ENCODE results near the gene CHRNA9. TPM values are rescaled to one million over a fixed set of nuclear protein-coding genes. Genes with fewer than 3 reads are reported as not detected.
"Not testable (repeated sequence)": the region's sequence is repeated elsewhere in the genome, so short reads cannot be mapped to it uniquely, and the experiment has no call there.

The CHRNA9 gene
- total RNA-seq, 4 donors from 2014 or later: 0.11 TPM; not detected in 3

- no peak for DNase-seq
- Histone ChIP-seq H3K27me3 (no peaks in the 10 kb centered on the region), H3K9me3 (no peaks in the 10 kb centered on the region), H3K27ac (no peak overlapping the region), H3K4me1 (no peaks in the 10 kb centered on the region), H3K36me3 (no peaks in the 10 kb centered on the region), H3K4me3 (replicated peaks in 1 of 3) (no peak overlapping the region)
- TF ChIP-seq CTCF (IDR thresholded peaks at IDR 0.05) (no peak), POLR2A (IDR thresholded peaks at IDR 0.05) (no peak)
- WGBS, 2 donors: 73 to 75% methylated on average over 2 of the region's 2 CpGs
- intact Hi-C loops (cut with DNase I): no loop called here
Observed at GRCh38 chr4:40292313-40292759, 42.8 kb upstream of the CHRNA9 start.

GRCh38 chr4:40294339-40294738 lies 40.8 kb upstream of the CHRNA9 start:
- 81 to 89% methylated on average over 1 of the region's 1 CpG for WGBS, 2 donors
- Histone ChIP-seq H3K4me3 (replicated peaks in 1 of 3) (no peak overlapping the region), H3K9me3 (no peaks in the 10 kb centered on the region), H3K27ac (no peak overlapping the region), H3K27me3 (no peaks in the 10 kb centered on the region), H3K36me3 (no peaks in the 10 kb centered on the region), H3K4me1 (no peaks in the 10 kb centered on the region)
- no peak for DNase-seq
- intact Hi-C loops (cut with DNase I): no loop called here
- TF ChIP-seq POLR2A (IDR thresholded peaks at IDR 0.05) (no peak), CTCF (IDR thresholded peaks at IDR 0.05) (no peak)

GRCh38 chr4:40295030-40295429 lies 40.1 kb upstream of the CHRNA9 start:
- H3K4me1 ChIP-seq; H3K27ac ChIP-seq; H3K36me3 ChIP-seq; intact Hi-C loops (cut with DNase I); H3K4me3 ChIP-seq (replicated peaks in 1 of 3); DNase-seq; H3K9me3 ChIP-seq; H3K27me3 ChIP-seq: not testable (repeated sequence)

- no peak for DNase-seq
- Histone ChIP-seq H3K4me3 (replicated peaks in 1 of 3) (no peak overlapping the region), H3K27me3 (no peaks in the 10 kb centered on the region), H3K4me1 (no peaks in the 10 kb centered on the region), H3K36me3 (no peaks in the 10 kb centered on the region), H3K27ac (no peak overlapping the region), H3K9me3 (no peaks in the 10 kb centered on the region)
- no peak for TF ChIP-seq POLR2A (IDR thresholded peaks at IDR 0.05)
- no peak for TF ChIP-seq CTCF (IDR thresholded peaks at IDR 0.05)
- WGBS, 2 donors: 87 to 88% methylated on average over 4 of the region's 4 CpGs
- intact Hi-C loops (cut with DNase I): no loop called here
Observed at GRCh38 chr4:40295572-40295971, 39.6 kb upstream of the CHRNA9 start.

- H3K4me1 ChIP-seq: no peaks in the 10 kb centered on the region
- H3K36me3 ChIP-seq: no peaks in the 10 kb centered on the region
- H3K4me3 ChIP-seq (replicated peaks in 1 of 3): no peak overlapping the region
- no peaks in the 10 kb centered on the region for H3K27me3 ChIP-seq
- WGBS, 2 donors: 95% methylated on average over 6 of the region's 6 CpGs
- DNase-seq: no peak
- intact Hi-C loops (cut with DNase I): no loop called here
- TF ChIP-seq POLR2A (IDR thresholded peaks at IDR 0.05): no peak
- no peaks in the 10 kb centered on the region for H3K9me3 ChIP-seq
- no peak overlapping the region for H3K27ac ChIP-seq
Observed at GRCh38 chr4:40299126-40299525, 36.0 kb upstream of the CHRNA9 start.

GRCh38 chr4:40299811-40300292 lies 35.3 kb upstream of the CHRNA9 start:
- Histone ChIP-seq H3K4me3 (replicated peaks in 1 of 3) (no peak overlapping the region), H3K4me1 (no peaks in the 10 kb centered on the region), H3K27ac (no peak overlapping the region), H3K27me3 (no peaks in the 10 kb centered on the region), H3K36me3 (no peaks in the 10 kb centered on the region), H3K9me3 (no peaks in the 10 kb centered on the region)
- intact Hi-C loops (cut with DNase I): loop anchor here (10.0 kb wide), 2 partner anchors 145 to 605 kb away; partner anchors contain the start of gene UBE2K
- TF ChIP-seq CTCF (IDR thresholded peaks at IDR 0.05) (no peak), POLR2A (IDR thresholded peaks at IDR 0.05) (no peak)
- 36 to 77% methylated on average over 3 of the region's 3 CpGs for WGBS, 2 donors
- DNase-seq: no peak

All from thyroid gland (tissue), 4 donors.